Loucy (cell line): ENCODE measurements around the gene MDN1.

Experiments
- EZH2phosphoT487 ChIP-seq: fragments of 200-600 bp; IDR thresholded peaks from 2 replicates; pipeline ENCODE4 v1.6.1; 2018; ENCODE audit warnings: antibody characterized with exemption, mild to moderate bottlenecking, moderate library complexity, borderline replicate concordance
- TF ChIP-seq, protein P1 (sequence below): fragments of 200-600 bp; sonication (generic); conservative IDR thresholded peaks from 2 replicates; pipeline ENCODE4 v1.5.1; 2014; ENCODE audit warnings: mild to moderate bottlenecking, antibody characterized with exemption, low read length

GRCh38 chr6:89736893-89737292 lies 82.7 kb downstream of the MDN1 start:
- TF ChIP-seq, protein P1, sequence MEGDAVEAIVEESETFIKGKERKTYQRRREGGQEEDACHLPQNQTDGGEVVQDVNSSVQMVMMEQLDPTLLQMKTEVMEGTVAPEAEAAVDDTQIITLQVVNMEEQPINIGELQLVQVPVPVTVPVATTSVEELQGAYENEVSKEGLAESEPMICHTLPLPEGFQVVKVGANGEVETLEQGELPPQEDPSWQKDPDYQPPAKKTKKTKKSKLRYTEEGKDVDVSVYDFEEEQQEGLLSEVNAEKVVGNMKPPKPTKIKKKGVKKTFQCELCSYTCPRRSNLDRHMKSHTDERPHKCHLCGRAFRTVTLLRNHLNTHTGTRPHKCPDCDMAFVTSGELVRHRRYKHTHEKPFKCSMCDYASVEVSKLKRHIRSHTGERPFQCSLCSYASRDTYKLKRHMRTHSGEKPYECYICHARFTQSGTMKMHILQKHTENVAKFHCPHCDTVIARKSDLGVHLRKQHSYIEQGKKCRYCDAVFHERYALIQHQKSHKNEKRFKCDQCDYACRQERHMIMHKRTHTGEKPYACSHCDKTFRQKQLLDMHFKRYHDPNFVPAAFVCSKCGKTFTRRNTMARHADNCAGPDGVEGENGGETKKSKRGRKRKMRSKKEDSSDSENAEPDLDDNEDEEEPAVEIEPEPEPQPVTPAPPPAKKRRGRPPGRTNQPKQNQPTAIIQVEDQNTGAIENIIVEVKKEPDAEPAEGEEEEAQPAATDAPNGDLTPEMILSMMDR, result no peak
- no peak for TF ChIP-seq EZH2phosphoT487
